Lung (tissue), 12 donors: ENCODE measurements around the gene SEC14L5. TPM values are rescaled to one million over a fixed set of nuclear protein-coding genes. Genes with fewer than 3 reads are reported as not detected.
A peak's percentile ranks its signal among the peaks of the same experiment; 100 is the strongest.

Experiments used
- ATAC-seq: fragments of 200-7000 bp; cut with Tn5 transposase; one replicate; pipeline ENCODE4 v1.9.1; 2020; ENCODE audit warnings: moderate number of reproducible peaks; ENCODE audit not compliant: insufficient read depth, low FRiP score
- DNase-seq, 3 donors: peaks; one replicate each; pipeline ENCODE4 v3.0.0-alpha.2; 2013 to 2017
- H3K27ac ChIP-seq, 2 donors: one replicate each; pipeline ENCODE4 v1.5.1; 2013; ENCODE audit warnings: mild to moderate bottlenecking in 2 of 2, moderate library complexity in 2 of 2, control low read depth in 1 of 2, inconsistent platforms in 1 of 2, low read depth in 1 of 2, low read length in 1 of 2
- H3K27me3 ChIP-seq, 3 donors: one replicate each; pipeline ENCODE4 v1.5.1; 2013; ENCODE audit warnings: low read length in 2 of 3; ENCODE audit not compliant: control insufficient read depth in 3 of 3, insufficient read depth in 3 of 3
- H3K36me3 ChIP-seq, 4 donors: one replicate each; pipeline ENCODE4 v1.5.1; 2013; ENCODE audit warnings: low read length in 4 of 4, mild to moderate bottlenecking in 1 of 4, moderate library complexity in 1 of 4; ENCODE audit not compliant: control insufficient read depth in 4 of 4, insufficient read depth in 4 of 4
- H3K4me1 ChIP-seq, 5 donors: one replicate each; pipeline ENCODE4 v1.5.1; 2013; ENCODE audit warnings: low read length in 5 of 5, mild to moderate bottlenecking in 2 of 5, moderate library complexity in 1 of 5; ENCODE audit not compliant: control insufficient read depth in 5 of 5, insufficient read depth in 5 of 5
- H3K4me3 ChIP-seq: one replicate; pipeline ENCODE4 v1.5.1; 2013; ENCODE audit warnings: mild to moderate bottlenecking, control low read depth, moderate library complexity
- H3K9ac ChIP-seq, 2 donors: one replicate each; pipeline ENCODE4 v1.5.1; 2013; ENCODE audit warnings: low read length in 2 of 2, control low read depth in 1 of 2; ENCODE audit not compliant: insufficient read depth in 1 of 2
- H3K9me3 ChIP-seq, 4 donors: one replicate each; pipeline ENCODE4 v1.5.1; 2013; ENCODE audit warnings: low read length in 3 of 4, mild to moderate bottlenecking in 1 of 4, moderate library complexity in 1 of 4; ENCODE audit not compliant: control insufficient read depth in 4 of 4, insufficient read depth in 3 of 4
- CTCF ChIP-seq: IDR thresholded peaks from 2 replicates; pipeline ENCODE4 v1.5.1; 2012; ENCODE audit warnings: mild to moderate bottlenecking; ENCODE audit errors: control extremely low read depth, extremely low read depth
- WGBS, 2 donors: extraction: QIAGEN DNeasy Blood & Tissue Kit; methylation state at CpG; one replicate each; pipeline ENCODE4 v1.1.7; 2013; 5-methylcytosine and 5-hydroxymethylcytosine counted together
- polyA plus RNA-seq, 2 donors: library from polyadenylated mRNA; stranded (reverse); fragments of 200-250 nt; gene quantifications; one replicate each; pipeline ENCODE4 v1.2.1, GENCODE V29; 2013
- total RNA-seq, 2 donors: library from RNA; depleted of rRNA in 1 of 2; stranded (reverse); fragments of >200 nt in 1 of 2; gene quantifications; one replicate each; pipeline ENCODE4 v1.2.1, GENCODE V29; 2014 to 2021
- donor health status: control.
- donor health status: control.
- donor health status: Bipolar disorder and iron deficiency.
- donor health status: healthy.
- donor health status: DM: yes; HTN: yes; CAD: no.

The SEC14L5 gene
- total and polyA plus RNA-seq, 4 donors = 0.10 to 0.98 (median 0.28) TPM

GRCh38 chr16:5065326-5065725 lies 107.2 kb downstream of the SEC14L5 start:
- no peaks in the 10 kb centered on the region for H3K9me3 ChIP-seq
- H3K27me3 ChIP-seq = no peaks in the 10 kb centered on the region
- no peaks in the 10 kb centered on the region for H3K36me3 ChIP-seq
- ATAC-seq (no peak), DNase-seq (peak; percentile 57 to 79 (median 65))
- TF ChIP-seq CTCF = no peak
- peak overlapping the region in 1 of 2 donors; percentile 82 for H3K27ac ChIP-seq
- H3K4me1 ChIP-seq = peaks cover 0 to 20% (median 8%) of the 10 kb centered on the region in 5 donors
- H3K4me3 ChIP-seq = peak overlapping the region; percentile 39
- peak overlapping the region in 1 of 2 donors; percentile 68 for H3K9ac ChIP-seq
- WGBS, 2 donors = 54 to 72% methylated on average over 8 of the region's 8 CpGs

GRCh38 chr16:5065813-5066212 lies 107.7 kb downstream of the SEC14L5 start, which contains the start of gene C16orf89:
Gene C16orf89, minus strand, starts transcription at chr16:5065956. Its CDS starts 48 bp downstream, at chr16:5065908.
- TF ChIP-seq CTCF = no peak
- 55 to 69% methylated on average over 10 of the region's 10 CpGs for WGBS, 2 donors
- DNase-seq (peak; percentile 33 to 75 (median 43)), ATAC-seq (peak; percentile 61)
- no peaks in the 10 kb centered on the region for H3K27me3 ChIP-seq
- H3K9me3 ChIP-seq = no peaks in the 10 kb centered on the region
- peaks cover 0 to 20% (median 8%) of the 10 kb centered on the region in 5 donors for H3K4me1 ChIP-seq
- H3K9ac ChIP-seq = peak within 1 kb of the TSS in 1 of 2 donors; percentile 68
- peak within 1 kb of the TSS; percentile 39 for H3K4me3 ChIP-seq
- H3K27ac ChIP-seq = peak within 1 kb of the TSS in 1 of 2 donors; percentile 82
- H3K36me3 ChIP-seq = no peaks in the 10 kb centered on the region

GRCh38 chr16:5066511-5066910 lies 108.4 kb downstream of the SEC14L5 start:
- H3K4me3 ChIP-seq = no peak overlapping the region
- no peak for TF ChIP-seq CTCF
- peaks cover 0 to 23% (median 8%) of the 10 kb centered on the region in 5 donors for H3K4me1 ChIP-seq
- H3K9me3 ChIP-seq = no peaks in the 10 kb centered on the region
- H3K27me3 ChIP-seq = no peaks in the 10 kb centered on the region
- 63 to 64% methylated on average over 6 of the region's 6 CpGs for WGBS, 2 donors
- H3K9ac ChIP-seq = peak overlapping the region in 1 of 2 donors; percentile 68
- no peaks in the 10 kb centered on the region for H3K36me3 ChIP-seq
- ATAC-seq (no peak), DNase-seq (no peak)
- H3K27ac ChIP-seq = no peak overlapping the region

Other genes with a start within 250 kb of the SEC14L5 start
- 10 to 100 TPM; 23.5 to 25.3 TPM for gene ANKS3, start 224.1 kb upstream of the SEC14L5 start, total RNA-seq
- gene ANKS3, start 224.1 kb upstream of the SEC14L5 start, polyA plus RNA-seq = 10 to 100 TPM; 12.6 to 26.3 TPM
- 10 to 100 TPM in 1 of 2 donors, 1 to 10 TPM in 1; 5.1 to 11.3 TPM for gene DNAAF8, start 223.8 kb upstream of the SEC14L5 start, total RNA-seq
- 1 to 10 TPM; 4.3 to 4.9 TPM for gene DNAAF8, start 223.8 kb upstream of the SEC14L5 start, polyA plus RNA-seq
- gene ZNF500, start 191.2 kb upstream of the SEC14L5 start, total RNA-seq = 10 to 100 TPM; 13.7 to 14.6 TPM
- 10 to 100 TPM in 1 of 2 donors, 1 to 10 TPM in 1; 7.5 to 10.7 TPM for gene ZNF500, start 191.2 kb upstream of the SEC14L5 start, polyA plus RNA-seq
- gene SEPTIN12, start 170.0 kb upstream of the SEC14L5 start, total RNA-seq = not detected
- gene SEPTIN12, start 170.0 kb upstream of the SEC14L5 start, polyA plus RNA-seq = not detected
- 10 to 100 TPM; 26.8 to 80.4 TPM for gene SMIM22, start 163.0 kb upstream of the SEC14L5 start, total RNA-seq
- 100 to 1,000 TPM; 114 to 324 TPM for gene SMIM22, start 163.0 kb upstream of the SEC14L5 start, polyA plus RNA-seq
- gene ROGDI, start 155.7 kb upstream of the SEC14L5 start, total RNA-seq = 10 to 100 TPM; 14.6 to 37.1 TPM
- gene ROGDI, start 155.7 kb upstream of the SEC14L5 start, polyA plus RNA-seq = 10 to 100 TPM; 28.4 to 32.6 TPM
- gene GLYR1, start 111.0 kb upstream of the SEC14L5 start, total RNA-seq = 10 to 100 TPM; 85.4 to 88.1 TPM
- gene GLYR1, start 111.0 kb upstream of the SEC14L5 start, polyA plus RNA-seq = 10 to 100 TPM; 36.2 to 55.0 TPM
- 10 to 100 TPM; 23.4 to 37.8 TPM for gene UBN1, start 110.8 kb upstream of the SEC14L5 start, total RNA-seq
- gene UBN1, start 110.8 kb upstream of the SEC14L5 start, polyA plus RNA-seq = 10 to 100 TPM; 13.3 to 16.4 TPM
- 10 to 100 TPM; 78.5 to 89.0 TPM for gene PPL, start 21.2 kb upstream of the SEC14L5 start, total RNA-seq
- gene PPL, start 21.2 kb upstream of the SEC14L5 start, polyA plus RNA-seq = 10 to 100 TPM; 19.9 to 27.0 TPM
- gene NAGPA, start 75.6 kb downstream of the SEC14L5 start, total RNA-seq = 10 to 100 TPM in 1 of 2 donors, 1 to 10 TPM in 1; 7.8 to 17.1 TPM
- 10 to 100 TPM in 1 of 2 donors, 1 to 10 TPM in 1; 7.9 to 20.3 TPM for gene NAGPA, start 75.6 kb downstream of the SEC14L5 start, polyA plus RNA-seq
- 100 to 1,000 TPM in 1 of 2 donors, 10 to 100 TPM in 1; 93.1 to 101 TPM for gene C16orf89, start 107.6 kb downstream of the SEC14L5 start, total RNA-seq
- gene C16orf89, start 107.6 kb downstream of the SEC14L5 start, polyA plus RNA-seq = 100 to 1,000 TPM in 1 of 2 donors, 10 to 100 TPM in 1; 39.2 to 356 TPM
- 10 to 100 TPM; 19.6 to 31.7 TPM for gene ALG1, start 113.5 kb downstream of the SEC14L5 start, total RNA-seq
- 10 to 100 TPM; 21.2 to 27.3 TPM for gene ALG1, start 113.5 kb downstream of the SEC14L5 start, polyA plus RNA-seq
- 10 to 100 TPM in 1 of 2 donors, 1 to 10 TPM in 1; 3.4 to 13.8 TPM for gene EEF2KMT, start 139.5 kb downstream of the SEC14L5 start, total RNA-seq
- gene EEF2KMT, start 139.5 kb downstream of the SEC14L5 start, polyA plus RNA-seq = 10 to 100 TPM in 1 of 2 donors, 1 to 10 TPM in 1; 6.6 to 14.2 TPM